Gastrocnemius medialis (tissue), 4 donors: ENCODE measurements around the gene AQP12B. TPM values are rescaled to one million over a fixed set of nuclear protein-coding genes. Genes with fewer than 3 reads are reported as not detected.
A peak's percentile ranks its signal among the peaks of the same experiment; 100 is the strongest.

Experiments used
- ATAC-seq, 2 donors: fragments of 150-250 bp; one replicate each; pipeline ENCODE4 v1.9.1; 2016
- DNase-seq, 2 donors: peaks; one replicate each; pipeline ENCODE4 v3.0.0-alpha.2; 2019
- H3K27ac ChIP-seq, 4 donors: fragments of 200-600 bp; sonication (generic); 1 replicate in 1 of 4; 2 replicates in 3 of 4; pipeline ENCODE4 v1.5.1; 2016 to 2018; ENCODE audit warnings: mild to moderate bottlenecking in 2 of 4, moderate library complexity in 1 of 4
- H3K27me3 ChIP-seq, 3 donors: fragments of 200-600 bp; sonication (generic) in 2 of 3; 1 replicate in 1 of 3; 2 replicates in 2 of 3; pipeline versions ENCODE4 v1.5.1 to v1.6.0; 2016 to 2019; ENCODE audit warnings: mild to moderate bottlenecking in 1 of 3, moderate library complexity in 1 of 3
- H3K36me3 ChIP-seq, 2 donors: fragments of 200-600 bp; sonication (generic) in 1 of 2; one replicate each; pipeline ENCODE4 v1.5.1; 2017 to 2018
- H3K4me1 ChIP-seq, 2 donors: fragments of 200-600 bp; sonication (generic) in 1 of 2; one replicate each; pipeline ENCODE4 v1.5.1; 2016 to 2017; ENCODE audit warnings: mild to moderate bottlenecking in 2 of 2
- H3K4me3 ChIP-seq, 4 donors: fragments of 200-600 bp; sonication (generic) in 3 of 4; 1 replicate in 1 of 4; 2 replicates in 3 of 4; pipeline ENCODE4 v1.5.1; 2016 to 2019; ENCODE audit warnings: mild to moderate bottlenecking in 2 of 4
- H3K9me3 ChIP-seq, 3 donors: fragments of 200-600 bp; sonication (generic) in 2 of 3; 1 replicate in 1 of 3; 2 replicates in 2 of 3; pipeline ENCODE4 v1.5.1; 2016 to 2019
- POLR2A ChIP-seq, 2 donors: fragments of 450-650 bp; IDR thresholded peaks; one replicate each; pipeline ENCODE4 v1.6.1; 2017; ENCODE audit warnings: antibody characterized with exemption in 2 of 2, mild to moderate bottlenecking in 2 of 2, moderate library complexity in 2 of 2
- in situ Hi-C, 4 donors: fragments of 200-750 bp; cut with MboI; loops; one replicate each; pipeline versions ENCODE4 v1.15.0 to v1.8.0; 2017; ENCODE audit warnings: low sequenced_read_pairs in 4 of 4
- intact Hi-C: fragments of 100-400 bp; cut with DNase I; formaldehyde crosslinking; loops from one replicate; pipeline ENCODE4 v1.15.1; 2023; ENCODE audit warnings: low total_unique reads
- total RNA-seq, 4 donors: library from RNA; depleted of rRNA; stranded (reverse); fragments of >200 nt; gene quantifications; one replicate each; pipeline versions ENCODE4 v1.1.0 to v1.2.3, GENCODE V29; 2016
- TF ChIP-seq, protein P1 (sequence below), 5 experiments: fragments of 450-650 bp in 3 of 5; fragments of 200-600 bp in 2 of 5; sonication (generic) in 2 of 5; IDR thresholded peaks in 4 of 5; conservative IDR thresholded peaks in 1 of 5; 1 replicate in 4 of 5; 2 replicates in 1 of 5; pipeline ENCODE4 v1.5.1; 2016 to 2019; ENCODE audit warnings: antibody characterized with exemption in 5 of 5, mild to moderate bottlenecking in 3 of 5, moderate library complexity in 3 of 5

AQP12B gene
- total RNA-seq, 4 donors from 2014 or later = not detected

DNA sequence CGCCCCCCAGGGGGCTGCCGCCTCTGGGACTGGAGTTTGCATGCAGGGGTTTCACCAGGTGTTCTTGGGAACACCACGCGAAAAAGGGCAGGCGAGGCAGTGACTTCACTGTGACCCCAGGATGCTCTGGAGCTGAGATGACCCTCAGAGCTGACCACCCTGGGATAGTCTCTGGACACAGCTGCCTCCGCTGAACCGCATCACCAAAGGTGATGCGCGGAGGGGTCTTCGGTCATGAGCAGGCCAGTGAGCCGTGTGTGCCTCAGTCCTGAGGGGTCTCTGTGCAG lies 39.9 kb downstream of the AQP12B start:
- intact Hi-C loops = no loop called here
- in situ Hi-C loops = no loop called here
- DNase-seq = no peak
- ATAC-seq = no peak
- H3K27ac ChIP-seq = no peak overlapping the region
- H3K27me3 ChIP-seq = peaks cover 8 to 31% (median 14%) of the 10 kb centered on the region in 3 donors
- H3K4me1 ChIP-seq = peaks cover 0 to 13% of the 10 kb centered on the region in 2 donors
- H3K4me3 ChIP-seq = no peak overlapping the region
- no peaks in the 10 kb centered on the region for H3K36me3 ChIP-seq
- TF ChIP-seq, protein P1, sequence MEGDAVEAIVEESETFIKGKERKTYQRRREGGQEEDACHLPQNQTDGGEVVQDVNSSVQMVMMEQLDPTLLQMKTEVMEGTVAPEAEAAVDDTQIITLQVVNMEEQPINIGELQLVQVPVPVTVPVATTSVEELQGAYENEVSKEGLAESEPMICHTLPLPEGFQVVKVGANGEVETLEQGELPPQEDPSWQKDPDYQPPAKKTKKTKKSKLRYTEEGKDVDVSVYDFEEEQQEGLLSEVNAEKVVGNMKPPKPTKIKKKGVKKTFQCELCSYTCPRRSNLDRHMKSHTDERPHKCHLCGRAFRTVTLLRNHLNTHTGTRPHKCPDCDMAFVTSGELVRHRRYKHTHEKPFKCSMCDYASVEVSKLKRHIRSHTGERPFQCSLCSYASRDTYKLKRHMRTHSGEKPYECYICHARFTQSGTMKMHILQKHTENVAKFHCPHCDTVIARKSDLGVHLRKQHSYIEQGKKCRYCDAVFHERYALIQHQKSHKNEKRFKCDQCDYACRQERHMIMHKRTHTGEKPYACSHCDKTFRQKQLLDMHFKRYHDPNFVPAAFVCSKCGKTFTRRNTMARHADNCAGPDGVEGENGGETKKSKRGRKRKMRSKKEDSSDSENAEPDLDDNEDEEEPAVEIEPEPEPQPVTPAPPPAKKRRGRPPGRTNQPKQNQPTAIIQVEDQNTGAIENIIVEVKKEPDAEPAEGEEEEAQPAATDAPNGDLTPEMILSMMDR (IDR thresholded peaks at IDR 0.05 in 4 of 5, conservative IDR thresholded peaks at IDR 0.05 in 1 of 5) = no peak
- no peak for TF ChIP-seq POLR2A (IDR thresholded peaks at IDR 0.05)
- H3K9me3 ChIP-seq = no peaks in the 10 kb centered on the region

DNA sequence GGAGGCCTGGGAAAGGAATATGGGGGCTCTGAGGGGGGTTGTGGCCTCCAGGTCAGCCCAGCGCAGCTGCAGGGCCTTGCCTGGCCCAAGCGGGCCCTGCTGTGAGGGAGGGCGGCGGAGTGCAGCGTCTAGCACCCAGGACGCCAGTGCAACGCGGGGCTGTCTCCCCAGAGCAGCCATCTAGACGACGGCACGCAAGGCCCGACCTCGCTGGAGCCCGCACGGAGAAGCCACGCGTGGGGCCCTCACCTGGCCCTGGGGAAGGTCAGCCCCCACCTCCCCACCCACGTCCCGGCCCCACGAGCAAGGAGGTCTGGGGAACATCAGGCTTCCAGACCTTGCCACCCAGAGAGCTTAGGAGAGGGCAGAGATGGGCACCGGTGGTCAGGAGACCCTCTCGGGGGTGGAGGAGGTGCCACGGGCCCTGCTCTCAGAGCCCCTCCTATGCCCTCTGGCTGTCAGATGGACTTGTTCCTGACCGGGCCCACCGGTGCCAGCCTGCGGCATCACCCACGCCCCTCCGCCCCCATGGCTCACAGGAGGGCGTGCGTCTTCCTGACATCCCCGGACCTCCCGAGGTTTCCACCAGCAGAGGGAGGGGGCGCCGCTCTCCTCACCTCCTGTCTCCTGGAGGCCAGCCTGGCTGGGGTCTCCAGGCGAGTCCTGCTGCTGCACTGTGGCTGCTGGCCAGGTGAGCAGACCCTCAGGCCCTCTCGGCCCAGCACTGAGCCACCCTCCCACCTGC lies 40.5 kb downstream of the AQP12B start:
- intact Hi-C loops = no loop called here
- TF ChIP-seq, protein P1 (IDR thresholded peaks at IDR 0.05 in 4 of 5, conservative IDR thresholded peaks at IDR 0.05 in 1 of 5) = no peak
- no peak for TF ChIP-seq POLR2A (IDR thresholded peaks at IDR 0.05)
- ATAC-seq = no peak
- Histone ChIP-seq H3K4me3 (no peak overlapping the region), H3K27me3 (peaks cover 8 to 27% (median 9%) of the 10 kb centered on the region in 3 donors), H3K4me1 (peaks cover 0 to 15% of the 10 kb centered on the region in 2 donors), H3K9me3 (no peaks in the 10 kb centered on the region), H3K27ac (no peak overlapping the region), H3K36me3 (no peaks in the 10 kb centered on the region)
- in situ Hi-C loops = no loop called here
- DNase-seq = no peak

DNA sequence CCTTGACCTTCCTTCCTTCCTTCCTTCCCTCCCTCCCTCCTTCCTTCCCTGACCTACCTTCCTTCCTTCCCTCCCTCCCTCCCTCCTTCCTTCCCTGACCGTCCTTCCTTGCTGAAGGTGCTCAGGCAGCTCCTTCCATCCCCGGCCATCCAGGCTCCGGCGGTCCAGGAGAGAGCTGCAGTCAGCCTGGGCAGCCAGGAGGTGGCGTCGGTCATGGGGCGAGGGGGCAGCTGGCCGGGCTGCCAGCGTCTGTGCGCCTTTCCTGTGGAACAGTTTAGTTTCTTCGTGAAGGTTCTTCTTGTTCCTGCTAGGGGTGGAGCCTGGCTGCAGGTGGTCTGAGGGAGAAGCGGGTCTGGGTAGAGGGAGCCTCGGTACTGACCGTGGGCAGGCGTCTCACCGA lies 41.7 kb downstream of the AQP12B start:
- intact Hi-C loops = no loop called here
- TF ChIP-seq, protein P1 (IDR thresholded peaks at IDR 0.05 in 4 of 5, conservative IDR thresholded peaks at IDR 0.05 in 1 of 5) = peak in 1 of 5 experiments; percentile 26
- no peak for TF ChIP-seq POLR2A (IDR thresholded peaks at IDR 0.05)
- no peak overlapping the region for H3K27ac ChIP-seq
- in situ Hi-C loops = no loop called here
- ATAC-seq (no peak), DNase-seq (no peak)
- no peak overlapping the region for H3K4me3 ChIP-seq
- peaks cover 3 to 25% (median 4%) of the 10 kb centered on the region in 3 donors for H3K27me3 ChIP-seq
- H3K36me3 ChIP-seq = no peaks in the 10 kb centered on the region
- peaks cover 0 to 15% of the 10 kb centered on the region in 2 donors for H3K4me1 ChIP-seq
- H3K9me3 ChIP-seq = no peaks in the 10 kb centered on the region

DNA sequence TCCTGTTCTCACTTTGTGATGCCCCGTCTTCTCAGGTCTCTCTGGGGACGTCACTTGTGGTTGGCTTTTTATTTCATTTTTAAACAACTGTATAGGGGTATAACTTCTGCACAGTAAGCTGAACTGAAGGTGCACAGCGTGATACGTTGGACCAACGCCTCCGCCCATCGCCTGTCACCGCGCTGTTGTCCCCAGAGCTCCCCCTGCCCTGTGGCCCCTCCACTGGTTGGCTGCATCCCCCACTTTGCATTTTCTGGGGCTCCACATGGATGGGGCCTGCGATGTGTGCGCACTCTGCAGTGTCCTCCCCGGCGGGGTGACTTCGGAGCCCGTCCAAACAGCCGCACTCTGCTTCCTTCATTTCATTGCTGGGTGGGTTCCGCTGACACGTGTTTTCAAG lies 43.1 kb downstream of the AQP12B start:
- H3K4me1 ChIP-seq = peaks cover 0 to 15% of the 10 kb centered on the region in 2 donors
- no peak for DNase-seq
- intact Hi-C loops = no loop called here
- TF ChIP-seq, protein P1 (IDR thresholded peaks at IDR 0.05 in 4 of 5, conservative IDR thresholded peaks at IDR 0.05 in 1 of 5) = no peak
- TF ChIP-seq POLR2A (IDR thresholded peaks at IDR 0.05) = no peak
- H3K27ac ChIP-seq = peak overlapping the region in 1 of 4 donors; percentile 70
- in situ Hi-C loops = no loop called here
- ATAC-seq = no peak
- peaks cover under 1 to 17% (median 6%) of the 10 kb centered on the region in 3 donors for H3K27me3 ChIP-seq
- H3K9me3 ChIP-seq = no peaks in the 10 kb centered on the region
- H3K4me3 ChIP-seq = no peak overlapping the region
- no peaks in the 10 kb centered on the region for H3K36me3 ChIP-seq
